Panc1 (cell line): Measurements from ENCODE around the gene UGT1A9. TPM values are rescaled to one million over a fixed set of nuclear protein-coding genes. Genes with fewer than 3 reads are reported as not detected.
"Not testable (repeated sequence)": the region's sequence is repeated elsewhere in the genome, so short reads cannot be mapped to it uniquely, and the experiment has no call there.

Experiments
- ATAC-seq: fragments of 200-7000 bp; cut with Tn5 transposase; 2 replicates; pipeline ENCODE4 v1.9.1; 2020; ENCODE audit warnings: mild to moderate bottlenecking, moderate library complexity
- BruUV-seq: library from RNA; stranded (reverse); fragments of 400-500 nt; replicated peaks from 2 replicates; lab custom pipeline; 2021; lab: Mats Ljungman, UMichigan
- CTCF ChIA-PET: fragments of 300-600 bp; sonication (Branson Sonifier 250); formaldehyde crosslinking; loops from one replicate; lab custom pipeline; 2022; ENCODE audit warnings: antibody characterized with exemption; lab: Charles Lee
- POLR2A ChIA-PET: fragments of 300-600 bp; sonication (Branson Sonifier 250); formaldehyde crosslinking; loops from one replicate; lab custom pipeline; 2022; ENCODE audit warnings: antibody characterized with exemption; lab: Charles Lee
- DNase-seq: peaks from one replicate; pipeline ENCODE4 v3.0.0-alpha.2; 2010; ENCODE audit warnings: low read depth, low spot score
- H3K27ac ChIP-seq: 2 replicates; pipeline ENCODE4 v1.5.1; 2011; ENCODE audit warnings: mild to moderate bottlenecking, low read length, inconsistent platforms
- H3K27me3 ChIP-seq: fragments of 200-500 bp; sonication (Bioruptor generic); 2 replicates; pipeline ENCODE4 v1.6.0; 2014; ENCODE audit warnings: low read length, inconsistent platforms; ENCODE audit not compliant: control insufficient read depth, insufficient read depth
- H3K36me3 ChIP-seq: fragments of 200-500 bp; sonication (Bioruptor generic); 2 replicates; pipeline ENCODE4 v1.5.1; 2014; ENCODE audit warnings: inconsistent platforms, mild to moderate bottlenecking, low read length, moderate library complexity; ENCODE audit not compliant: control insufficient read depth, insufficient read depth
- H3K4me1 ChIP-seq: 2 replicates; pipeline ENCODE4 v1.5.1; 2011; ENCODE audit warnings: inconsistent platforms, mild to moderate bottlenecking, low read length, moderate library complexity; ENCODE audit not compliant: control insufficient read depth, insufficient read depth
- H3K4me3 ChIP-seq, 2 experiments: 2 replicates each; pipeline ENCODE4 v1.5.1; 2011 to 2012; ENCODE audit warnings: low read depth in 2 of 2, low read length in 2 of 2, mild to moderate bottlenecking in 2 of 2, inconsistent platforms in 1 of 2, moderate library complexity in 1 of 2
- H3K9me3 ChIP-seq: fragments of 200-500 bp; sonication (Bioruptor generic); 2 replicates; pipeline ENCODE4 v1.5.1; 2014; ENCODE audit warnings: low read depth, mild to moderate bottlenecking, inconsistent platforms, low read length, moderate library complexity; ENCODE audit not compliant: control insufficient read depth, insufficient read depth
- CTCF ChIP-seq: fragments of 450-650 bp; IDR thresholded peaks from 2 replicates; pipeline ENCODE4 v1.5.1; 2017; ENCODE audit warnings: mild to moderate bottlenecking
- POLR2AphosphoS5 ChIP-seq: IDR thresholded peaks from 2 replicates; pipeline ENCODE4 v1.6.1; 2012; ENCODE audit warnings: mild to moderate bottlenecking, low read depth, low read length, moderate library complexity
- REST ChIP-seq, 2 experiments: IDR thresholded peaks; 2 replicates each; pipeline ENCODE4 v1.6.1; 2011 to 2012; ENCODE audit warnings: low read depth in 2 of 2, control low read depth in 1 of 2, low read length in 1 of 2, mild to moderate bottlenecking in 1 of 2, moderate library complexity in 1 of 2; ENCODE audit not compliant: insufficient read depth in 1 of 2
- SIN3A ChIP-seq: IDR thresholded peaks from 2 replicates; pipeline ENCODE4 v1.6.1; 2012; ENCODE audit warnings: low read depth, mild to moderate bottlenecking, low read length, moderate library complexity, borderline replicate concordance; ENCODE audit not compliant: insufficient read depth
- TCF7L2 ChIP-seq: IDR thresholded peaks from 2 replicates; pipeline ENCODE4 v1.6.1; 2011; ENCODE audit warnings: mild to moderate bottlenecking, low read depth, low read length, inconsistent platforms
- in situ Hi-C: cut with HindIII; loops from 2 replicates; pipeline ENCODE4 v1.10.0; 2016; ENCODE audit warnings: low sequenced_read_pairs, low pct_unique_long_range_greater_than_20kb
- intact Hi-C: fragments of 100-400 bp; cut with micrococcal nuclease; formaldehyde crosslinking; loops from one replicate; pipeline ENCODE4 v1.10.0; 2022; ENCODE audit not compliant: unreplicated experiment
- total RNA-seq: library from RNA; stranded (reverse); gene quantifications from one replicate; pipeline ENCODE4 v1.2.1, GENCODE V29; 2021; ENCODE audit not compliant: unreplicated experiment

The UGT1A9 gene
- total RNA-seq, 1 experiment from 2014 or later: not detected

GRCh38 chr2:233747283-233747544, 75.5 kb downstream of the UGT1A9 start:
- intact Hi-C loops (no loop called here), in situ Hi-C loops (no loop called here)
- ATAC-seq (no peak), DNase-seq (no peak)
- no peak for TF ChIP-seq TCF7L2
- no peak for TF ChIP-seq REST (IDR thresholded peaks at IDR 0.05; ENCODE audit: insufficient read depth in 1 of 2, low read depth in 2 of 2, low read length in 1 of 2)
- no peak for TF ChIP-seq SIN3A
- no peak for TF ChIP-seq CTCF
- no peak for TF ChIP-seq POLR2AphosphoS5
- no peaks in the 10 kb centered on the region for H3K36me3 ChIP-seq
- no peaks in the 10 kb centered on the region for H3K4me1 ChIP-seq
- ChIA-PET CTCF (no interaction called here), POLR2A (no interaction called here)
- no peak overlapping the region for H3K27ac ChIP-seq
- no peaks in the 10 kb centered on the region for H3K27me3 ChIP-seq
- H3K4me3 ChIP-seq: no peak overlapping the region
- H3K9me3 ChIP-seq: no peaks in the 10 kb centered on the region
- BruUV-seq: no TSS peak

- BruUV-seq, H3K27me3 ChIP-seq, ATAC-seq, H3K27ac ChIP-seq, POLR2A ChIA-PET, H3K9me3 ChIP-seq, H3K36me3 ChIP-seq, CTCF ChIA-PET, H3K4me1 ChIP-seq, DNase-seq, in situ Hi-C loops, intact Hi-C loops, H3K4me3 ChIP-seq: not testable (repeated sequence)
These were observed 79.0 kb downstream of the UGT1A9 start for GRCh38 chr2:233750689-233751088.

GRCh38 chr2:233751212-233752009, 79.7 kb downstream of the UGT1A9 start:
- CTCF ChIA-PET, in situ Hi-C loops, intact Hi-C loops, H3K4me1 ChIP-seq, H3K36me3 ChIP-seq, H3K27ac ChIP-seq, POLR2A ChIA-PET, ATAC-seq, H3K9me3 ChIP-seq, BruUV-seq, DNase-seq, H3K27me3 ChIP-seq, H3K4me3 ChIP-seq: not testable (repeated sequence)
